ENCODE results near the gene ISCU.

Gene ISCU

DNA sequence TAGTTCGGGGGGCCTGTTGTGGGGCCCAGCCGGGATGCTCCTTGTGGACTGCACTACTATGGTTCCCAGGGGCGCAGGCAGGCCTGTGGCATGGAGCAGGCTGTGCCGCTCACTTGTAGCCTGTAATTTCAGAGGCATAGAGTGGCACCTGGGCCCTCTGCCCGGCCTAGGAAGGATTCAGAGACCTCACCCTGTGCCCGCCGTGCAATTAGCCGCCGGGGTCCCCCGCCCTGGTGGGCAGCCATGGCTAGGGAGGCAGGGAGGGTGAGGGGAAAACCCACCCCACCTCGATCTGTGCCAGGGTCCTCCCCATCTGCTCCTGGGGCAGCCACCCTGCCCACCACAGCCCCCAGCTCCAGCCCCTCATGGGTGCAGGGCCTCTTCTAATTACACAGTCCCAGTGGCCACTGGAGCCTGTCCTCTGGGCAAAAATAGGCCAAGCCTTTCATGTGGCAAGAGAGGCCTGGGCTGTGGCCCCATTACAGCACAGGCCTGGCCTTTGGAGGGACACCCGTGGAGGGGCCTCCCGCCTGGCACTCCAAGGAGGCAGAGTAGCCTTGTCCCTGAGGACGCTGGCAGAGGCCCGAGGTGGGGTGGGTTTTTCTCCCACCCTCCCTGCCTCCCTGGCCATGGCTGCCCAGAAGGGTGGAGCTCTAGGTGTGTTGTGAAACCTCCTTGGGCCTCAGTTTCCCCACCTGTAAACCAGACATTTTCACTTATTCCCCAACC lies 40.7 kb downstream of the ISCU start:
- H3K36me3 ChIP-seq (ENCODE audit: control insufficient read depth in 5 of 5, insufficient read depth in 5 of 5, low read length in 5 of 5), result no peaks in the 10 kb centered on the region
- H3K4me3 ChIP-seq (ENCODE audit: low read depth in 1 of 5, low read length in 5 of 5), result no peak overlapping the region
- peaks cover 0 to 13% (median 2%) of the 10 kb centered on the region in 5 donors for H3K4me1 ChIP-seq (ENCODE audit: control insufficient read depth in 5 of 5, insufficient read depth in 5 of 5, low read length in 5 of 5)
- H3K27ac ChIP-seq (ENCODE audit: low read depth, low read length), result no peak overlapping the region
- H3K9ac ChIP-seq (ENCODE audit: low read length in 5 of 5), result no peak overlapping the region
- H3K9me3 ChIP-seq (ENCODE audit: control insufficient read depth in 5 of 5, low read length in 5 of 5), result no peaks in the 10 kb centered on the region
- H3K27me3 ChIP-seq (ENCODE audit: control insufficient read depth in 5 of 5, insufficient read depth in 4 of 5, low read length in 5 of 5), result peaks cover 0 to 3% (median 0%) of the 10 kb centered on the region in 5 donors

DNA sequence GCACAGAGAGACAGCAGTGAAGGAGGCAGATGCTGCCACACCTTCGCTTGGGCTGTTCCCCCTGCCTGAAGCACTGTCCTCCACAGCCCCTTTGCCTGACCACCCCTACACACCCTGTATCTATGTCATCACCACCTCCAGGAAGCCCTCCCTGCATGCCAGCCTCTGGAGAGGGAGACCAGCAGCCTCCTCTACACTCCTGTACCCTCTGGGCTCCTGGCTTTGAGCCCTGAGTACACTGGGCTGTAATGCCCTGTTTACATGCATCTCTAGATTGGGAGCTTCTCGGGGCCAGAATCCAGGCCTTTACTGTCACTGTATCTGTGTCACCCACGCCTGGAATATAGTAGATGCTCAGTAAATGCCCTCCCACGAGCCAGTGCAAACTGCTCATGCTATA lies 41.3 kb downstream of the ISCU start:
- Histone ChIP-seq H3K27me3 (ENCODE audit: control insufficient read depth in 5 of 5, insufficient read depth in 4 of 5, low read length in 5 of 5) (peaks cover 0 to 3% (median 0%) of the 10 kb centered on the region in 5 donors), H3K9ac (ENCODE audit: low read length in 5 of 5) (no peak overlapping the region), H3K27ac (ENCODE audit: low read depth, low read length) (no peak overlapping the region), H3K4me1 (ENCODE audit: control insufficient read depth in 5 of 5, insufficient read depth in 5 of 5, low read length in 5 of 5) (peaks cover 0 to 7% (median 0%) of the 10 kb centered on the region in 5 donors), H3K4me3 (ENCODE audit: low read depth in 1 of 5, low read length in 5 of 5) (no peak overlapping the region), H3K36me3 (ENCODE audit: control insufficient read depth in 5 of 5, insufficient read depth in 5 of 5, low read length in 5 of 5) (no peaks in the 10 kb centered on the region), H3K9me3 (ENCODE audit: control insufficient read depth in 5 of 5, low read length in 5 of 5) (no peaks in the 10 kb centered on the region)

DNA sequence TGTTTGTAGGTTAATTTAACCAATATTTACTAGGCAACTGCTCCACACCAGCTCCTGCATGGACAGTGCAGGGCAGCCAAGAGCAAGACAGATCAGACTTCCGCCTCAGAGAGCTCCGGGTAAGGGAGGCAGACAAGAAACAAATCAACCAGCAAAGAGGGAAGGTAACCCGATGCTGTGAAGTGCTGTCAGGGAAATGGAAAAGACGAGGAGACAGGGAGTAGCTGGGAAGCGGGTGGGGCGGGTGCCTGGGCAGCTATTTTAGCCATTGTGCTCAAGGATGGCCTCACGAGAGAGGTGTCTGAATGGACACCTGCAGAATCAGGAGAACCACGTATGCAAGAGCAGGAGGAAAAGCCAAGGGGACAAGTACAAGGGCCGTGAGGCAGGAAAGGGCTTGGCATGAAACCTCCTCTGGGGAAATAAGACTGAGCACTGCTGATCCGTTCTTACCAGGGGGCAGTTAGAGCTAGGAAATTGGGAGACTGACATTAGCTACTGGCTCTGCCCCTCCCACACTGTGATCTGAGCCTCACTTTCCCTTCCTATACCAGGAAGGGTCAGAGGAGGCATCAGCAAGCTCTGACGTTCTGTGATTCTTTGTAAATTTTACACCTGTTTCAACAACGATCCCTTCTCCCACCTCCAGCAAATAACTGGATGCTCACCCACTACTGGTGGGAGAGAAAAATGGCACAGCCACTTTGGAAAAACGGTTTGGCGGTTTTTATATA lies 42.0 kb downstream of the ISCU start:
- H3K27ac ChIP-seq (ENCODE audit: low read depth, low read length), result no peak overlapping the region
- H3K4me1 ChIP-seq (ENCODE audit: control insufficient read depth in 5 of 5, insufficient read depth in 5 of 5, low read length in 5 of 5), result peaks cover 0 to 8% (median 1%) of the 10 kb centered on the region in 5 donors
- no peak overlapping the region for H3K4me3 ChIP-seq (ENCODE audit: low read depth in 1 of 5, low read length in 5 of 5)
- no peaks in the 10 kb centered on the region for H3K9me3 ChIP-seq (ENCODE audit: control insufficient read depth in 5 of 5, low read length in 5 of 5)
- H3K36me3 ChIP-seq (ENCODE audit: control insufficient read depth in 5 of 5, insufficient read depth in 5 of 5, low read length in 5 of 5), result no peaks in the 10 kb centered on the region
- H3K27me3 ChIP-seq (ENCODE audit: control insufficient read depth in 5 of 5, insufficient read depth in 4 of 5, low read length in 5 of 5), result peaks cover 0 to 4% (median 0%) of the 10 kb centered on the region in 5 donors
- H3K9ac ChIP-seq (ENCODE audit: low read length in 5 of 5), result no peak overlapping the region

- Histone ChIP-seq H3K9ac (ENCODE audit: low read length in 5 of 5) (no peak overlapping the region), H3K36me3 (ENCODE audit: control insufficient read depth in 5 of 5, insufficient read depth in 5 of 5, low read length in 5 of 5) (no peaks in the 10 kb centered on the region)
Observed at GRCh38 chr12:108605000-108605689, 42.7 kb downstream of the ISCU start.

DNA sequence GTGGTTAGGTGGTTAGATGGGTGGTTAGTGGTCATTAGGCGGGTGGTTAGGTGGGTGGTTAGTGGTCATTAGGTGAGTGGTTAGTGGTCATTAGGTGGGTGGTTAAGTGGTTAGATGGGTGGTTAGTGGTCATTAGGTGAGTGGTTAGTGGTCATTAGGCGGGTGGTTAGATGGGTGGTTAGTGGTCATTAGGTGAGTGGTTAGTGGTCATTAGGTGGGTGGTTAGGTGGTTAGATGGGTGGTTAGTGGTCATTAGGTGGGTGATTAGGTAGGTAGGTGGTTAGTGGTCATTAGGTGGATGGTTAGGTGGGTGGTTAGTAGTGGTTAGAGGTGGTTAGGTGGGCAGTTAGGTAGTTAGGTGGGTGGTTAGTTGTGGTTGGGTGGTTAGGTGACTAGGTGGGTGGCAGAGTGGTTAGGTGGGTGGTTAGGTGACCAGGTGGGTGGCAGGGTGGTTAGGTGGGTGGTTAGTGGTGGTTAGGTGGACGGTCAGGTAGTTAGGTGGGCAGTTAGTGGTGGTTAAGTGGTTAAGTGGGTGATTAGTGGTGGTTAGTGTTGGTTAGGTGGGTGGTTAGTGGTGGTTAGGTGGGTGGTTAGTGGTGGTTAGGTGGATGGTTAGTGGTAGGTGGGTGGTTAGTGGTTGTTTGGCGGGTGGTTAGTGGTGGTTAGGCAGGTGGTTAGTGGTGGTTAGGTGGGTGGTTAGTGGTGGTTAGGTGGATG lies 43.5 kb downstream of the ISCU start:
- Histone ChIP-seq H3K4me1 (ENCODE audit: control insufficient read depth in 5 of 5, insufficient read depth in 5 of 5, low read length in 5 of 5) (peaks cover 2 to 17% (median 10%) of the 10 kb centered on the region in 5 donors), H3K4me3 (ENCODE audit: low read depth in 1 of 5, low read length in 5 of 5) (no peak overlapping the region), H3K9ac (ENCODE audit: low read length in 5 of 5) (no peak overlapping the region), H3K27me3 (ENCODE audit: control insufficient read depth in 5 of 5, insufficient read depth in 4 of 5, low read length in 5 of 5) (peaks cover 0 to 4% (median 0%) of the 10 kb centered on the region in 5 donors), H3K27ac (ENCODE audit: low read depth, low read length) (no peak overlapping the region), H3K9me3 (ENCODE audit: control insufficient read depth in 5 of 5, low read length in 5 of 5) (no peaks in the 10 kb centered on the region), H3K36me3 (ENCODE audit: control insufficient read depth in 5 of 5, insufficient read depth in 5 of 5, low read length in 5 of 5) (no peaks in the 10 kb centered on the region)

More at GRCh38 chr12:108605000-108605689, 42.7 kb downstream of the ISCU start:
- Histone ChIP-seq H3K4me3 (ENCODE audit: low read depth in 1 of 5, low read length in 5 of 5) (no peak overlapping the region), H3K27ac (ENCODE audit: low read depth, low read length) (no peak overlapping the region), H3K27me3 (ENCODE audit: control insufficient read depth in 5 of 5, insufficient read depth in 4 of 5, low read length in 5 of 5) (peaks cover 0 to 4% (median 0%) of the 10 kb centered on the region in 5 donors), H3K9me3 (ENCODE audit: control insufficient read depth in 5 of 5, low read length in 5 of 5) (no peaks in the 10 kb centered on the region), H3K4me1 (ENCODE audit: control insufficient read depth in 5 of 5, insufficient read depth in 5 of 5, low read length in 5 of 5) (peaks cover 2 to 15% (median 9%) of the 10 kb centered on the region in 5 donors)

DNA sequence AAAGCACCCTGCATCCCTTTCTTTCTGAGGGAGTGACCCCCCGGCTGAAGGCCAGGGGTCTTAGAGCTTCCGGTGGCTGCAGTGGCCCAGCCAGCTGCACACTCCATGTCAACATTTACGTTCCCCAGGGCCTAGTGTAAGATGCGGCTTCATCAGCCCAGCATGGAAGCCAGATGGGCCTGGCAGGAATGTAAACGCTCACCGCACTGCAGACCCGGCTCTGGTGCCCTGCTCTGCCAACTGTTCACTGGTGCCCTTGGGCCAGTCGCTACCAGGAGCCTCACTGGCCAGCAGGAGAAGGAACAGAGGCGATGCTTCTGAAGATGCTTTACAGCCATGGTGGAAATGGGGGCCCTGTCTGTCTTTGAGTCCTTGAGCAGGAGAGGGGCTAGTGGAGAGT lies 44.1 kb downstream of the ISCU start:
- Histone ChIP-seq H3K27me3 (ENCODE audit: control insufficient read depth in 5 of 5, insufficient read depth in 4 of 5, low read length in 5 of 5) (peaks cover 0 to 4% (median 0%) of the 10 kb centered on the region in 5 donors), H3K27ac (ENCODE audit: low read depth, low read length) (no peak overlapping the region), H3K36me3 (ENCODE audit: control insufficient read depth in 5 of 5, insufficient read depth in 5 of 5, low read length in 5 of 5) (no peaks in the 10 kb centered on the region), H3K4me3 (ENCODE audit: low read depth in 1 of 5, low read length in 5 of 5) (no peak overlapping the region), H3K4me1 (ENCODE audit: control insufficient read depth in 5 of 5, insufficient read depth in 5 of 5, low read length in 5 of 5) (peaks cover 2 to 17% (median 10%) of the 10 kb centered on the region in 5 donors), H3K9ac (ENCODE audit: low read length in 5 of 5) (no peak overlapping the region), H3K9me3 (ENCODE audit: control insufficient read depth in 5 of 5, low read length in 5 of 5) (no peaks in the 10 kb centered on the region)

DNA sequence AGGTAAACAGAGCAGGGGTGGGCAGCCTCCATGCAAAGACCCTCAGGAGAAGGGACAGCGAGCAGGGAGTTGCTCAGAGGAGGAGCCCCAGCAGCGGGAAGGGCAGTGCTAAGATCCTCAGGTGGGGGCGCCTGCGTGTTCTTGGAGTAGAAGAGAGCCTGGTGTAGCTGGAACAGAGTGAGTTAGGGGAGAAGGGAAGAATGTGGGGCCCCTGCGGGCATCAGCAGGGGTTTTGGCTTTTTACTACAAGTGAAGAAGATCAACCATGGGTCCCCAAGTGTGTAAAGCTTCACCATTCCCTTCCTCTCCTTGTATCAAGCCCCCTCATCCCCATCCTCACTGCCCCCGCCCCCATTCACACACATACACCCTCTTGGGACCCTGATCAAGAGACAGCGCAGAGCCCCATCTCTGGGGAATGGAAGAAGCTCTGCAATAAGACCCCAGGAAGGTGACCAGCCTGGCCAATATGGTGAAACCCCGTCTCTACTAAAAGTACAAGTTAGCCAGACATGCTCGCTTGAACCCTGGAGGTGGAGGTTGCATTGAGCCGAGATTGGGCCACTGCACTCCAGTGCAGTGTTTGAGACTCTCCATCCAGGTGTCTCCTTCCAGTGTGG lies 45.7 kb downstream of the ISCU start:
- H3K9ac ChIP-seq (ENCODE audit: low read length in 5 of 5), result no peak overlapping the region
- peaks cover 2 to 19% (median 12%) of the 10 kb centered on the region in 5 donors for H3K4me1 ChIP-seq (ENCODE audit: control insufficient read depth in 5 of 5, insufficient read depth in 5 of 5, low read length in 5 of 5)
- no peak overlapping the region for H3K4me3 ChIP-seq (ENCODE audit: low read depth in 1 of 5, low read length in 5 of 5)
- no peaks in the 10 kb centered on the region for H3K36me3 ChIP-seq (ENCODE audit: control insufficient read depth in 5 of 5, insufficient read depth in 5 of 5, low read length in 5 of 5)
- peaks cover 0 to 4% (median 0%) of the 10 kb centered on the region in 5 donors for H3K27me3 ChIP-seq (ENCODE audit: control insufficient read depth in 5 of 5, insufficient read depth in 4 of 5, low read length in 5 of 5)
- H3K27ac ChIP-seq (ENCODE audit: low read depth, low read length), result no peak overlapping the region
- H3K9me3 ChIP-seq (ENCODE audit: control insufficient read depth in 5 of 5, low read length in 5 of 5), result no peaks in the 10 kb centered on the region

DNA sequence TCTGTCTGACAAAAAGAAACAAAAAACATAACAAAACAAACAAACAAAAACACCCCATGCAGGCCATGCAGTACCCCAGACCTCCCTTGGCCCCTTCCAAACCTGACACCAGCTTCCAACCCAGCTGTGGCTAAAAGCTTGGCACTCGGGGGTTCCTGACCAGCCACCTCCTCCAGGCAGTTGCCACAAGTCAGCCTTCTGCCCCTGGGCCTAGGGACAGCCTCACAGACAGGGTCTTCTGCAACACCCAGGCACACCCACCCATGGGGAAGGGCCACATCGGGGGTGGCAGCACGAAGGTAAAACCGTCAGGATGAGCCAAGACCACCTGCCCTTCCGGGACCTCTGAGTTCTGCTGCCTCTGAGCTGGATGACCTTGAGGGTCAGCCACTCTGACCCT lies 46.2 kb downstream of the ISCU start:
- Histone ChIP-seq H3K27me3 (ENCODE audit: control insufficient read depth in 5 of 5, insufficient read depth in 4 of 5, low read length in 5 of 5) (peaks cover 0 to 4% (median 0%) of the 10 kb centered on the region in 5 donors), H3K27ac (ENCODE audit: low read depth, low read length) (no peak overlapping the region), H3K9me3 (ENCODE audit: control insufficient read depth in 5 of 5, low read length in 5 of 5) (no peaks in the 10 kb centered on the region), H3K4me3 (ENCODE audit: low read depth in 1 of 5, low read length in 5 of 5) (no peak overlapping the region), H3K36me3 (ENCODE audit: control insufficient read depth in 5 of 5, insufficient read depth in 5 of 5, low read length in 5 of 5) (no peaks in the 10 kb centered on the region), H3K4me1 (ENCODE audit: control insufficient read depth in 5 of 5, insufficient read depth in 5 of 5, low read length in 5 of 5) (peaks cover 4 to 25% (median 17%) of the 10 kb centered on the region in 5 donors), H3K9ac (ENCODE audit: low read length in 5 of 5) (no peak overlapping the region)

DNA sequence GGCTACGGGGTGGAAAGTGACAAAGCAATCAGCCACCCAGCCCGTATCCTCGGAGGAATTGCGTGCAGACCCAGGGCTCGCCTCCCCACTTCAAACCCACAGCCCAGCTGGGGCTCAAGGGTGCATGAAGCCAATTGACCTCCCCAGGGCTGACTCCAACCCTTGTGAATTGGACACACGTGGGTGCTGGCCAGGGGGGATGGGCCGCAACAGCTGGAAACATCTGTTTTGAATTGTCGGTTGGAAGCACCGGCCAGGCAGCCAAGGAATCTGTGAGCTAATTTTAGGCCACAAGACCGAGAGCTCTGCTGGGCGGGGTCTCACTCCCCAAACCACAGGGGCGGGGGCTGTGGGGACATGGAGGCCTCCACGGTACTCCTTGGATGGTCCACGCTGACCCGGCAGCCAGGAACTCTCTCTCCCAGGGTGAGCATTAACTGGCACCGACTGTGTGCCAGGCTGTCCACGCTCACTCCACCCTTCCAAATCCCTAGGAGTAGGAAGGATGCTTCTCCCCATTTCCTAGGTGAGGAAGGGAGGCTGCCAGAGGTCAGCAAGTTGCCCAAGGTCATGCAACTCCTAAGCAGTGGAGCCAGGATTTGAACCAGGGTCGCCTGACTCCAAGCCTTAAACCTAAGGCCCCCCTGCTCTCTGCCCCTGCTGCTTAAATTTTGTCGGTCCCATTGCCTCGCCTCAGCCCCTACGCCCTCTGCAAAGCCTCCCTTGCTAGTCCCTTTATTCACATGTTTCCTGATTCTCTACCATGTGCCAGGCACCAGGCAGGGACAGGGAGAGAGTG lies 47.3 kb downstream of the ISCU start:
- H3K27me3 ChIP-seq (ENCODE audit: control insufficient read depth in 5 of 5, insufficient read depth in 4 of 5, low read length in 5 of 5), result peaks cover 0 to 4% (median 0%) of the 10 kb centered on the region in 5 donors
- H3K9me3 ChIP-seq (ENCODE audit: control insufficient read depth in 5 of 5, low read length in 5 of 5), result no peaks in the 10 kb centered on the region
- peaks cover 4 to 27% (median 19%) of the 10 kb centered on the region in 5 donors for H3K4me1 ChIP-seq (ENCODE audit: control insufficient read depth in 5 of 5, insufficient read depth in 5 of 5, low read length in 5 of 5)
- H3K9ac ChIP-seq (ENCODE audit: low read length in 5 of 5), result no peak overlapping the region
- H3K27ac ChIP-seq (ENCODE audit: low read depth, low read length), result no peak overlapping the region
- no peaks in the 10 kb centered on the region for H3K36me3 ChIP-seq (ENCODE audit: control insufficient read depth in 5 of 5, insufficient read depth in 5 of 5, low read length in 5 of 5)
- H3K4me3 ChIP-seq (ENCODE audit: low read depth in 1 of 5, low read length in 5 of 5), result peak overlapping the region in 1 of 5 donors; percentile 11

All from subcutaneous abdominal adipose tissue (tissue), 5 donors.